HG02938 (cell line): ENCODE data around the gene CACNA1C.

ENCODE experiments used
- ATAC-seq: cut with Tn5 transposase; IDR thresholded peaks from one replicate; pipeline ENCODE4 v1.9.1; 2021; ENCODE audit warnings: mild to moderate bottlenecking, moderate library complexity; ENCODE audit not compliant: unreplicated experiment

Gene CACNA1C

DNA sequence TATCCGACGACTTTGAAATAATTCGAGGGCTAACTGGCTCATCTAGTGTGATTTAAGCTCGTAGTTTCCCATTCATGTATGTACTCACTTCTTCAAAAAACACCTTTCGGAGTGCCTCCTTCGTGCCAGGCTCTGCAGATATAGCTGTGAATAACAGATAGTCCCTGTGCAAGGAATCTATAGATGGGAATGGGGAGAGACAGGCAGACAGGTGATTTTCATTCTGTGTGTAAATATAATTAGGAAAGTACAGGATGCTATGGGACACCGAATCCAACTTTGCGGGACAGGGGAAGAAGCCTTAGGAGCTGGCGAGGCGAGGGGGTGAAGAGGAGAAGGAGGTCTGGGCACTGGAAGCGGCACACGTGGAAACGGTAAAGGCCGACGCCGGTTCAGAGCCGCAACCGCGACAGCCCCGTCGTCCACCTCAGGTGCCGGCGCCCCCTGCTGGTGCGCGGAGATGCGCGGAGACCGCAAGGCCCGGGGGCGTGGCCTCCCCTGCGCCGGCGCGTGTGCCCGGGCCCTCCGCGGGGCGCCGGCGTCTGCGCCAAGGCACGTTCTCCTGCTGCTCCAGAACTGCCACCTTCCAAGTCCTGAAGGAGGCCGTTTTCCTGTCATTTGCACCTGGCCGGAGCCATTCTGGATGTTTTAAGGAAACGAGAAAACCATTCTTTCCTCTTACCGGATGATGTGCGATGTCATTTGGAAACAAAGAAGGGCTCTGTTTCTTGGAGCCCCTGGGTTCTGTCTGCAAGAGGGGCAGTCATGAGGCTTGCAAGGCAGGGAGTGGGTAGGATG is 18.0 kb upstream of the CACNA1C start:
- ATAC-seq: no peak

DNA sequence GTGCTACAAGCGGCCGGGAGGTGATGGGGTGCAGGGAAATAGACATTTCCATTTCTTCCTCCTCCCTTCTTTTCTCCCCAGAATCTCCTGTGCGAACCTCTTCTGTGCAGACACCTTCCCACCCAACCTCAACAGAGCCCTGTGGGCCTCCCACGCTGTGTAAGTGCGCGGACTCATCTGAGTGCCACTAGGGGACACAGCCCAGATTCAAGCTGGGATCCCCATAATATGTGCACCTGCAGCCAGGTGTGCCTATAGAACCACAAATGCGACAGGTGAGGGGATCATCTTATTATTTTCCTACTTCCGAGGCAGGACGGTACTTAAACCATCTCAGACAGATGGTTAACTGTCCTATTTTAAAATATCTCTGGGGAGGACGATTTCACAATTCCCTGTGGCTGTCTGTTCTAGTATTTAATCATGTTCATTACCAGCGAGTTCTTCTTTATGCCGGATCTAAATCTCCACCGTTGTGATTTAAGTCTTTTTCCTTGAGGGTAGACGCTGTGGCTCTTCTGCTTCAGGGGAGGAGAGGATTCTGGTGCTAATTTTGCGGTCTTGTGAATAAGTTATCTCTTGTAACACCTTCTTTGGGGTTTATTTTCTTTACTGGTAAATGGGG is 17.2 kb upstream of the CACNA1C start:
- ATAC-seq: no peak

DNA sequence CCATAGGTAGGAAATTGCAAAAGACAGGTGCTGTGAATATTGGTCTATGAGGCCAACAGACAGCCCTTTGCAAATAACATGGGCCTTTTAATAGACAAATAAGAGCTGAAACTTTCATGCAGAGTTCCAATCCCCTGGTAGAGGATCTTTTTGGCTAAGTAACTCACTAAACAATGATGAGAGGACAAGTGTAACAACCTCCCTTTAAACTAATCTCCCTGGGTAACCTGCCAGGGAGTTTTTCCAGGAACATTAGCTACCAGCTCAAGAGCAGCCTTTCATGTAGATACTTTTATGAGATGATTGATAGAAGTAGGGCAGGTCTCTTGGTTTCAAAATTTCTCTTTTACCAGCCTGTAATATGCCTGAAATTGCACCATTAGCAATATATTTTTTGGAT is 13.8 kb upstream of the CACNA1C start:
- ATAC-seq: no peak

DNA sequence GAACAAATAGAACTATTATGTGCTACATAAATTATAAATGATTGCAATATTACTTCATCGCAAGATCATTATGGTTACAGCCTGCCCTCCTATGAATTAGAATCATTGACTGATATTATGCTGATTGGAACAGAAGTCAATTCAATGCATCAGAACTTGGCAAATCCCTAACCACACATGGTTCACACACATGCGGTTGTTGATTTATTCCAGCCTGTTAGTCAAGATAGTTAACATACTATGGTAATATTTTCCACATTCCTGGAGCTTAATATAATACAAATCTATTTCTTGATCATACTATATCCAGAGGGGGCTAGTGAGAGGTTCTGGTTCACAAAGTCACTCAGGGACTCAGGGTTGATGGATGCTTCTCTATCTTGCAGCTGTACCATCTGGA is 9.7 kb upstream of the CACNA1C start:
- ATAC-seq: no peak

DNA sequence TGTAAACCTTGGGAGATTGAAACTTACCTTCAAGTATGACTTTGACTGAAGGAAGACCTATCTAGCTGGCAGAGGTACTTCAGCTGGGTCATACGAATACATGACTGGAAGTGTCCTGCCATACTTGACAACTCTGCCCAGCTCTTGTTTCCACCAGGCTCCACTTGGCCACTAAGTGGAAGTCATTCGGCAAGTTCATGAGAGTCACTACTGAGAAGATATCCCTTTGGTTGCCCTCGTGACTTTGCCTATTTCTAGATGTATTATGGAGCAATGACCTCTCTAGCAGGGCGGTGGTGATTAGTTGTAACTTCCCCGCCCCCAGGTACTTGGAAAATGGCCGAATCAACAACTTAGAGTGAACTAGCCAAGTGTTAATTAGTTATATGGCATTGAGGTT is 8.6 kb upstream of the CACNA1C start:
- no peak for ATAC-seq

DNA sequence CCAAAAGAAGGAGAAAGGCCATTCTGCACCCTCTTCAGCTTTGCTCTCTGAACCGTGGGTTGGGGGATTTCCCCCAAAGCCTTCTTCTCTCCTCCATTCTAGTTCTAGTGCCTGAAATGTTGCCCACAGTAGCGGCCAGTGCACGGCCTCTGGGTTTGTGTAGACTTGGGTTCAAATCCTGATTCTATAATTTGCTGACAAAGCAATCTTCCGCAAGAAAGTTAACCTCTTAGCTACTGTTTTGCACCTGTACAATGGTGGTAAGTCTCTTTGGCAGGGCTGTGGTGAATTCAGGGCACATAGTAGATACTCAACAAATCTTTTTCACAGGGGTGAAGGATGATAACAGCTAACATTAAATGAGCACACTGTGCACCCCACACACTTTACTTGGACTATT is 5.8 kb upstream of the CACNA1C start:
- ATAC-seq: no peak

DNA sequence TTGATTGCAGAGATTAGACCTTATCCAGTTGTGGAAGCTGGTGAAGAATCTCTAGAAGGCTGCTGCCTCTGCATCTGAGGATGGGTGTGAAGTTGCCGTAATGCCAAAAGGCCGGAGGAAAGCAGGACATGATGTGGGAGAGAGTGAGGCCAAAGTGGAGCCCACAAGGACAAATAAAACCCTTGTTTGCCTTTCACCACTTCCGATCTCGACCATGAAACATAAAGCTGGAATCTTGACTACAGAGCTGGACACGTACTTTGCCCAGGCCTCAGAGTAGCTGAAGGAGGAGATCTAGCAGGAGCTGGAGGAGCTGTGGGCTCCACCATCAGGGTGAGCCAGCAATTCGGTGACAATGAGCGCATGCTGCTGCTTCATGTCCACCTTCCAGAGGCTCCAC is 5.0 kb upstream of the CACNA1C start:
- no peak for ATAC-seq

DNA sequence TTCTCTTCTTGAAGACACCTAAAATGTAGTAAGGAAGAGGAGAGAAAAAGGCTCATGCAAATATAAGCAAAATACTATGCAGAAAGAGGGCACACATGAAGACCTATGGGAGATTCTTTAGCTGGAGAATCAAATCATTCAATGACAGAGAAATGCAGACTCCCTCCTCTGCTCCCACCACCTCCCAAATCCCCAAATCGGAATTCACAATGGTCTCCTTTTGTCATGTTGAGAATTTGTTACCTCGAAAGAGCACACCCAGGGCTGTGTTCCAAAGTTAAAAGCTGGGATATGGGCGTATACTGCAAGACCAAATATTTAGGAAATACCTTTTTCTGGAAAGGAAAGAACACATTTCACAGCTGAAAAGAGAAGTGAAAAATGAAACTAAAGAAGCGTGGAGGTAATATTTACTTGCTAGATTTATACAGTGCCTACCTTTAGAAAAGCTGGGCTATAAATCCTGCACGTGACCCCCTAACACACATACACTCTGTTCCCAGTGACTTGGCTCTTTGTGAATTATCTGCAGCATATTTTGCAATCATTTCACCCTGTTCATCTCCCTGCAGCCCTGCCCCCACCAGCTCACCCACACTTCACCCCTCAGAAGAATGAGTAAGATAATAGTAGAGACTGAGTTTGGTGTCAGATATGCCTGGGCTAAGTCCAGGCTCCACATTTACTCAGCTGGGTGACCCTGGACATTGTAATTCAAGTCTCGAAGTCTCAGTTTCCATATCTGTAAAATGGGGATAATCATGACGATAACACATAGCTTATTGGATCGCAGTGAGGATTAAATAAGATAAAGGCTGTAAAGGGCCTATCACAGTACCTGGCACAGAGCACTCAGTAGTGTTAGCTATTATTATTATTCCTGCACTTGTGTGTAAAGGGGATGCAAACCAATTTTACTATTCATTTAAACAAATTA is 2.9 kb upstream of the CACNA1C start:
- no peak for ATAC-seq

DNA sequence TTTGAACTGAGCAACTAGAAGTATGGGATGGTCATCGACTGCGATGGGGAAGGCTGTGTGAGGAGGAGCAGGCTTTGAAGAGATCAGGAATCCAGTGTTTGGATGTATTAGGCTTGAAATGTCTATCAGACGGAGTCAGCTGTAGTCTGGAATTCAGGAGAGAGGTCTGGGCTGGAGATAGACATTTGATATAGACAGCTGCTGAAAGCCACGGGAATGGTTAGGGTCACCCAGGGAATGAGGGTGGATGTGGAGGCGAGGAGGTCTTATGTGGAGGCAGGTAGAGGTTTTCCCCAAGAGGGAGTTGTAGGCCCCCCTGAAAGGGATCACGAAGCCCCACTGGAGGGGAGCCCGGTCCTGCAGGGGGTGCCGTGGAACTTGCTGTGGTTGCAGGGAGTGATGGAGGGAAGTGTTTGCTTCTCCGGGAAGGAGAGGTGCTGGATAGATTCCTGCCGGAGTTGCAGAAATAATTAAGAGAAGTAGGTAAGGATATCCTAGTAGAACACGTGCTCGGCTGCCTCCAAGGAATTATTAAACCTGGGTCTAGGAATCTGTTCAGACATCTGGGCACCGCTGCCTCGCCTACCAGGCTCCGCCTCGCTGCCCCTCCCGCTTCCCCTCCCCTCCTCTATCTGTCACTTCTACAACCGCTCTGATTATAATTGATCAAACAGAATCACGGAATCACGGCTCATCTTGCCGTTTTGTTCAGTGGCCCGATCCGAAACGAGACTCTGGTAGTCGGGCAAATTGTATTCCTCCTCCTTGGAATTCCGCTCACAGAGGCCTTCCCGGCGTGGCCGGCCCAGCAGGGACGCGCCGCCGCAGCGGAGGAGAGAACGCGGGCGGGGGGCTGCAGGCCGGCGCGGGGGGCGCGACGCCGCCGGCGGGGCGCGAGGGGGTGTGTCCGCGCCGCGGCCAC is 826 bp upstream of the CACNA1C start:
- ATAC-seq: no peak

DNA sequence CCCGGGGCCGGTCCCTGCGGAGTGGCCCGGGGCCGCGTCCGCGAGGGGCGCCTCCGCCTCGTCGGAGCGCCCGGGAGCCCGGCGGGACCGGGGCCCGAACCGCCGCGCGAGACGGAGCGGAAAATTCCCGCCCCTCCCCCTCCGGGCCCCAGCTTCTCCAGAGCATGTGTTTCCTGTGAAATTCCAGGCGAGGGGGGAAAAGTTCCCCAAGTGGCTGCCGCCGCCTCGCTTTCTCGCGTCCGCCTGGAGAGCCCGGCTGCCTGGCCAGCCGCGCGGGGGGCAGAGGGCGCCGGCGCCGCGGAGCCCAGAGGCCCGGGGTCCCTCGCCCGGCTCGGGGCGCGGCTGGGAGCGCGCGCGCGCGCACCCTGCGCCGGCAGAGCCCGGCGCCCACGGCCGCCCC is 904 bp downstream of the CACNA1C start:
- no peak for ATAC-seq

DNA sequence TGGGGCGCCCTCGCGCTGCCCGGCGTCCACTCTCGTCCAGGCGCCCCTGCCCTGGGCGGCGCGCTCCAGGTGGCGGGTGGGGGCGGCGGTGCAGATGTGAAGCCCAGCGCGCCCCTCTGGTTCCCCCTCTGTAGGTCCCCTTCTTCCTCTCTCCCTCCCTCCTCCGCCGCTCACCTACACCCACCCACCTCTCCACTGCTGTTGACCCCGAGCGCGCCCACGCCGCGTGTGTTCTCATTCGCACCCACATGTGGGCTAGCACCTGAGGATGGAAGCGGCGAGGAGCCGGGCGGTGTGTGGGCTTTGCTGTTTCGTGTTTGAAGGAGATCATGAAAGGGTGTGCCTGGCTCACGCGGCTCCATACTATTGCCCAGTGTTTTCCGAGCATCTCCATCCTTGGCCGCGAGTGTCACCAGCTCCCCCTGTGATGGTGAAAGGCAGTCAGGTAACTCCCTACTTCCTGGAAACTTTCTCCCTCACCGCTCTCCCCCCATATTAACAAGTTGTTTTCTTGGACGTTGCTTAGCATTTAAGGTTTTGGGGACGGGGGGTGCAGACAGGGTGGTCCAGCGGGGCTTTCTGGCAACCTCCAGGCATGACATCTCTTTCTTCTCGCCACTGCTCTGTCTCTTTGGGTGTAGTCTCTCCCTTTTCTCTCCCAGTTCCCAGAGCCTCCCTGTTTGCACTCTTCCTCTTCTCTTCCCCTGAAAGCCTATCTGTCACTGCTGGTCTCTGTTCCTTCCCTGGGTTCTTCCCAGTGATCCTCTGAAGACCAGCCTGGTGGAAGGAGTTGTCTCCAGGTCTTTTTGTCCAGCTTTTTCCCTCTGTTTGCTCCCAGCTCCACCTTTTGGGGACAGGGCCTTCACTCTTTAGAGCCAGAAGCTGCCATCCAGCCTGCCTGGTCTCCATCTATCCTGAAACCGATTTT is 1.6 kb downstream of the CACNA1C start:
- no peak for ATAC-seq

DNA sequence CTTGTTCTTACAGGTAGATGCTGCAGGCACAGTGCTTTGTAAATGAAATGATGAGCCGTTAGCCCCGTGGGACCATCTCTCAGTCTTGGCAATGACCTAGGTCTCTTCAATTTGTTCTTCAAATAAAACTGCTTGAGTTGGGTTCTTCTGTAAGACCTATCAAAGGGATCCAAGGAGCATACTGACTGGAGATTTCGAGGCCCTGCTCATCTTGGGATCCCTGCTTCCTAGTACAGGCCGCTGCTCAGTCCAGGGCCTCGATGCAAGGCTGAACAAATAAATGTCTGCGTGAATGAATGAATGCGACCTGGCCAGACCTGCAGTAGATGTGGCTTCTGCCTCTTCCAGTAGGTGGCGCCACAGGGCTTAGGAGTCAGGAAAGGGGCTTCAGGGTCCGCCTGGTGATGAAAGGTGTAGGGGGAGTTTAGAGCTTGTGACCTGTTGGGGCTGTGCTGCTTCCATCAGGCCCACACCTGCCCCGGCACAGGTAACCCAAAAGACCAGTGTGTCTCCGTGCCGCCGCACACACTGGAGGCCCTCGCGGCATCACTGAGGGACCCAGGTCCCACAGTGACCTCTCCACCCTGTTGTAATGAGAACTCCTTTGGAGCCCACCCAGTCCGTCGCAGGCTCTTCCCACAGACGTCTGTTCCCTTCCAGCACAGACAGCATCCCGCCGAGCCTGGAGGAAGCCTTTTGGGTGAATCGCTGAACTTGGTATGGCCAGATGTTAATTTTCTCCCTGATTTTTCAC is 4.4 kb downstream of the CACNA1C start:
- no peak for ATAC-seq

DNA sequence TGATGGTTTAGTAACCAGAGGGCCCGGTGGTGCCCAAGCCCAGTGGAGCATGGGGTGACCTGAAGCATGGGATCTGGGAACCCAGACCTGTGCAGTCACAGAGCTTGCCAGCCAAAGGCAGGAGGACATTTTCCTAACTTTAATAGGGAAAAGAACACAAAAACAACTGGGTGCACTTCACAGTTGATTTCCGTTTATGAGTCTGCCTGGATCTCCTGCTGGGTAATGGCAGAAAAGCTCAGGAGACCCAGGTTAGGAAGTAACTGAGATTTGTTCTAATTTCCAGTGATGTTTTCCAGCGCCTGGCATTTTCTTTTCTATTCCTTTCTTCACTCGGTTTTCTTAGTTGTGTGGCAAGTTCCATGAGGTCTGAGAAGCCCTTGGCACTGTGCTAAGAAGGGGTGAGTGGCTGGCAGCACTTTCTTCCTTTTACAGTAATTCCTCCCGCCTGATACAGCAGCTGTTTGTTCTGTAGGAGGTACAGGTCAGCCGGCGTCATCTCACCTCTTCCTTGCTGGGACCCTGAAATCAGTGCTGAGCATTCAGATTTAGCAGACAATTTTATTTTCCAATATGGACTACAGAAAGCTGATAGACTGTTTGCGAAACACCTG is 5.1 kb downstream of the CACNA1C start:
- ATAC-seq: no peak

DNA sequence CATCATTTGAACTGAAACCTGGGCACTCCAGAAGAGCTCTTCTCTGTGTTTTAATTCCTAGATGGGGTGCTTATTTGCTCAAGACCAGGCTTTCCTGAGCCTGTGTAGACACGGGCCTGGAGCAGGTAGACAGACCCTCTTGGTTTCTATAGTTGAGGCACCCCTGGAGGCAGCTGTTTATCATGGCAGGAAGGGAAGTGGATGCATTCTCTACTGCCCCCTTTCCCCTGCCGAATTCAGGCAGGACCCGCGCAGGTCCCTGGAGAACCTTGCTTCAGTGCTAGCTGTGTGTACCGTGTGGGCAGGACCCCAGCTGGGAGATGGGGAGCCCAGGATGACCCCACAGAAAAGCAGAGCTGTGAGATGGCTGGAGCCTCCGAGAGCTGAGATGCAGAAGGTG is 6.0 kb downstream of the CACNA1C start:
- ATAC-seq: no peak

DNA sequence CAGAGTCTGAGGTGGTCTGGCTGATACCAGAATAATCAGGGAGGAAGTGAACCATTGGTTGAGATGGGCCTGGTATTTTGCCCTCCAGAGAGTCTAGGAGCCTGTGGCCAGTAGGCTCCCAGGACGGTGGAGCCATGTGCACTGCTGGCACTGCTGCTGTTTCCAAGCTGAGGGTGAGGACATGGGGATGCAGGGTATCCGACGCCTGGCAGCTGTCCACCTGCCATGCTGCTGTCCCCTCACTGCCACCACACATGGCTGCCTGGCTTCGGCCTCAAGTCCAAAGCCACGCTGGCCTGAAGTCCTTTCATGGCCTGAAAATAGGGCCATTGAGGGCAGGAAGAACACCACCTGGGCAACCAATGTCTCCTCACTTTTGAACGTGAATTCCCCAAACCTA is 8.6 kb downstream of the CACNA1C start:
- no peak for ATAC-seq

DNA sequence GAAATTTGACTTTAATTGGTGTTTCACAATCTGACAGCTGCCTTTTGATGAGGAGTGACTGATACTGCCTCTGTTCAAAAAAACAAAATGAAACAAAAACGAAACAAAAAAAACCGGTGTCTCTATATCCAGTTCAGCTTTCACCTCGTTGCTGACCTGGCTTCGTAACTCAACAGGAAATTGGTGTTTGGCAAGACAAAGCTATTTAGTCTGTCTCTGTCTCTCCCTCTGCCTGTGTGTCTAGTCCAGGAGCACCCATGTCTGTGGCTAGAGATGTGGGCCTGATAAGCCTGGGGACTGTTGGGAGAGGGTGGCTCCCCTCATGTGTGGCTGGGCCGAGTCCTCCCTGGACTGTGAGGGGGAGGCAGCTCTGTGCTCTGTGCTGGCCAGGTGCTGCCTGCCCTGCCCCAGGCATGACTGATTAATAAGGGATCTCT is 11.3 kb downstream of the CACNA1C start:
- no peak for ATAC-seq

DNA sequence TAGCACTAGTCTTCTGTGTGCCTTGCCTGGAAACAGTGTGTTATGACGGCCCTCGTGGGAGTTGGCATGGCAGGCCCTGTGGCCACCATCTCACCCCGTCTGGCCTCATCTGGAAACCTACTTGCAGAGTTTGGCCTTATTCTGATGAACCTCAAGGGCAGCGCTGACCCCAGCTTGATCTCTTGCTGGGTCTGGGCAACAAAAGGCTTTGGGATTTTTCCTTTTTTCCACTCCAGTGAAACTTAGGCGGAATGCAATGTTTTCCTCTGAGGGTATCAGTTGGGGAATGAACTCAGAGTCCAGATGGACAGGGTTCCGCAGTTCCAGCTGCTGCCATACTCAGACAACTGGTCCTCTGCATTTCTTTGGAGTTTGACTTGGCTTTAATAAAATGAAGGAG is 15.9 kb downstream of the CACNA1C start:
- ATAC-seq: no peak

DNA sequence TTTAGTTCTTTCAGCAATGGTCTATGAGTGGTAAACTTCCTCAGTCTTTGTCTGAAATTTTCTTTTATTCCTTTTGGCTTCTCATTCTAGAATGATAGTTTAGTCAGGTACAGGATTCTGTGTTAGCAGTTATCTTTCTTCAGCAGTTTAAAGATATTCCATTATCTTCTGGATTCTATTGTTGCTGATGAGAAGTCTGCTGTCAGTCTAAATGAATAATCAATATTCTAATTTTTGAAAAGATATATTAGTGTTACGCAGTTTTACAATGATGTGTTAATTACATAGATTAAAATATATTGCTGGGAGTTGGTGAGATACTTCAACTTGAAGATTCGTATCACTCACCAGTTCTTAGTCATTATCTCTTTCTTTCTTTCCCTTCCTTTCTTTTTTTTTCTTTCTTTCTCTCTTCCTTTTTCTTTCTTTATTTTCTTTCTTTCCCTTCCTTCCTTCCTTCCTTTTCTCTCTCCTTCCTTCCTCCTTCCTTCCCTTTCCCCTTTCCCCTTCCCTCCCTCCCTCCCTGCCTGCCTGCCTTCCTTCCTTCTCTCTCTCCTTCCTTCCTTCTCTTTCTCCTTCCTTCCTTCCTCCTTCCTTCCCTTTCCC is 17.8 kb downstream of the CACNA1C start:
- ATAC-seq: no peak
